HG02840 (cell line): Measurements from ENCODE around the gene SSRP1.
"Not testable (repeated sequence)": the region's sequence is repeated elsewhere in the genome, so short reads cannot be mapped to it uniquely, and the experiment has no call there.

ENCODE experiments used
- ATAC-seq: cut with Tn5 transposase; IDR thresholded peaks from one replicate; pipeline ENCODE4 v1.9.1; 2021; ENCODE audit warnings: mild to moderate bottlenecking, moderate library complexity, moderate number of reproducible peaks; ENCODE audit not compliant: unreplicated experiment, low FRiP score

Gene SSRP1

GRCh38 chr11:57303990-57304579, 31.6 kb downstream of the SSRP1 start:
- no peak for ATAC-seq

GRCh38 chr11:57303280-57303989, 32.3 kb downstream of the SSRP1 start:
- ATAC-seq = no peak

DNA sequence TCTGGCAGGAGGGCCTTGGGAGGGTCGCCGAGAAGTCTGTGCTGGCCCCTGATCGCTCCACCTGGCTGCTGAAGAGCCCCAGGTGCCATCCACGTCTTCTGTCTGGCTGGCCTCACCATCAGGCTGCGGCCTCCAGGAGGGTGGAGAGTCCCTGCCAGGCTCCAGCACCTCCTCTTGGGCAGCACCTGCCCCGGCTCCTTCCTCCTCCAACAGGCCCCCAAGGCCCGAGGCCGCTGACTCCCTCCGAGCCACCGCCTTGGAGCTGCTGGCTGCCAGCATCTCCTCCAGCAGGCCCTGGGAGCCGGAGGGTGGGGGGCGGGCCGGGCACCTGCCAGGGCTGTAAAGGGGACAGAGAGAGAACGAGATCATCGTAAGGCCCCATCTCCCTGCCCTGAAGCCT, 33.2 kb downstream of the SSRP1 start:
- no peak for ATAC-seq

DNA sequence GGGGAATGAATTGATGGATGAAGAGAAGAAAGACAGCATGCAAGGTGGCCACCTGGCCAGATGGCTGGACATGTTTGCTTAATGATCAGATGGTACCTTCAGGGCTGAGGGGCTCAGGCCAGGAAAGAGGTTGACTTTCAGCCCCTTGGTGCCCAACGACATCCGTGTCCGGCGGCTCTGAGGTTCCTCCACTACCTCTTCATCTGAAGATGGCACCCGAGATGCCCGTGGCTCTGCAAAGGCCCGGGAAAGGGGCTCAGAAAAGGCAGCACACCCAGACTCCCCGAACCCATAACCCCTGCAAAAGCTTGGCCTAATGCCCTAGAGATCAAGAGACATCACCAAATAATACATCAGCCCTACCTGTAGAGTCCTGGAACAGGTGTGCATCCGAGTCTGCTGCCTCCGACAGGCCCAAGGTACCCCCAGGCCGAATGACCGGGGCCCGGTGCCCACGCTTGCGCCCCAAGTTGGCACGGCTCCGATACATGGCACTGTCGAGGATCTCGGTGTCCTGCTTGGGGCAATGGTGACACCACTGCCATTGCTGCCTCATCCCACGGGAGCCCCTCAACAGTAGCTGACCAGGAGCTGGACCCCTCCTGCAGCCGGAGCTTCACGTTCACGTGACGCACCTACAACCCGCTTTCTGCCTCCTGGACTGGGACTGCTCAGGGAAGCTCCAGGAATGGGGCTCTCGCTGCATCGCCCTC, 33.8 kb downstream of the SSRP1 start:
- ATAC-seq = no peak

- ATAC-seq = no peak
Observed at GRCh38 chr11:57300785-57301184, 34.9 kb downstream of the SSRP1 start.

DNA sequence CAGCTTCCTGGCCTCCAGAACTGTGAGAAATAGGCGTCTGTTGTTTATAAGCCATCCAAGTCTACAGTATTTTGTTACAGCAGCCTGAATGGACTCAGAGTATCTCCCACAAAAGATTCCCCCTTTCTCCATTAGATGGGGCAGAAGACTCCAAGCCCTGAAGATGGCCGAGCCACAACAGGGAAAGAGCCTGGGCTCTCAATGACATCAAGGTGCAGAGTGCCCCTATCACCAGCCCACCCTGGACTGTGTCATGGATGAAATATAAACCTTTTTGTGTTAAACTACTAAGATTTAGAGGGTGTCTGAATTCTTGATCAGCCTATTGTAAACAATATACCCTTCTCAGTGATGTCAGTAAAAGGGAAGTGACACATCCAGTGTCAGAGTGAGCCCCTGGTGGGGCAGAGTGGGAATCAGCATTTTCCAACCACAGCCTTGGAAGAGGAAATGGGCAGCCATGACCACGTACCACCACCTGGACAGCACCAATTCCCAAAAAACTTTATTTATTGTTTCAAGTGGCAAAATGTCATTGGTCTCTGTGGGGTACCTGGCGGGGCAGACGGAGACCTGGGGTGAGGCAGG, 36.4 kb downstream of the SSRP1 start:
- ATAC-seq = no peak

GRCh38 chr11:57297221-57297620, 38.5 kb downstream of the SSRP1 start:
- no peak for ATAC-seq

DNA sequence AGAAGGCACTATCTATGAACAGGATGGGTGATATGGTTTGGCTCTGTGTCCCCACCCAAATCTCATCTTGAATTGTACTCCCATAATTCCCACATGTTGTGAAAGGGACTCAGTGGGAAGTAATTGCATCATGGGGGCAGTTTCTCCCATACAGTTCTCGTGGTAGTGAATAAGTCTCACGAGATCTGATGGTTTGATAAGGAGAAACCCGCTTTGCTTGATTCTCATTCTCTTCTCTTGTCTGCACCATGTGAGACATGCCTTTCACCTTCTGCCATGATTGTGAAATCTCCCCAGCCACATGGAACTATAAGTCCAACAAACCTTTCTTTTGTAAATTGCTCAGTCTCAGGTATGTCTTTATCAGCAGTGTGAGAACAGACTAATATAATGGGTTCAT, 39.5 kb downstream of the SSRP1 start:
- not testable (repeated sequence) for ATAC-seq

- no peak for ATAC-seq
Observed at GRCh38 chr11:57294225-57295131, 41.2 kb downstream of the SSRP1 start.

- ATAC-seq = no peak
Observed at GRCh38 chr11:57290288-57290687, 45.4 kb downstream of the SSRP1 start.

GRCh38 chr11:57288771-57289579, 46.7 kb downstream of the SSRP1 start:
- ATAC-seq = no peak

GRCh38 chr11:57287884-57288283, 47.8 kb downstream of the SSRP1 start:
- ATAC-seq = no peak

GRCh38 chr11:57283231-57283990, 52.3 kb downstream of the SSRP1 start:
- ATAC-seq = no peak

GRCh38 chr11:57281546-57281945, 54.1 kb downstream of the SSRP1 start:
- not testable (repeated sequence) for ATAC-seq

DNA sequence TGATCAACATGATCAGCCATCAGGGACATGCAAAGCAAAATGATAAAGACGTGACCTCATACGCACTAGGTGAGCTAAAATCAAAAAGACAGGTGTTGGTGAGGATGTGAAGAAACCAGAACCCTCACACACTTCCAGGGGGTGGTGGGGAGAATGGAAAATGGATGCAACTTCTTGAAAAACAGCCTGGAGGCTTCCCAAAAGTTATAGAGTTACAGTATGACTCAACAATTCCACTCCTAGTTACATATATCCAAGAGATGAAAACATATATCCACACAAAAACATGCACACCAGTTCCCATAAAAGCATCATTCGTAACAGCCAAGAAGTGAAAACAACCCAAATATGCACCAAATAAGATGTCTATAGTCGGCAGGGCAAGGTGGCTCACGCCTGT, 56.6 kb downstream of the SSRP1 start:
- ATAC-seq = no peak

GRCh38 chr11:57278721-57279095, 57.0 kb downstream of the SSRP1 start:
- ATAC-seq = no peak

GRCh38 chr11:57277845-57278720, 57.6 kb downstream of the SSRP1 start:
- ATAC-seq = no peak
